WTC11 (cell line): ENCODE results near the gene TTI1.

Experiments used
- CTCF ChIP-seq: fragments of 200-600 bp; IDR thresholded peaks from 2 replicates; pipeline ENCODE4 v1.8.0; 2022; ENCODE audit warnings: antibody characterized with exemption
- GABPB1 ChIP-seq: sonication (generic); formaldehyde crosslinking; IDR thresholded peaks from 2 replicates; pipeline ENCODE4 v1.8.1; 2023; ENCODE audit warnings: mild to moderate bottlenecking, missing genetic modification reagents
- IRF1 ChIP-seq: sonication (generic); formaldehyde crosslinking; IDR thresholded peaks from 2 replicates; pipeline ENCODE4 v1.8.0; 2023; ENCODE audit warnings: missing genetic modification reagents
- MAX ChIP-seq: sonication (generic); formaldehyde crosslinking; IDR thresholded peaks from 2 replicates; pipeline ENCODE4 v1.8.0; 2022; ENCODE audit warnings: mild to moderate bottlenecking, missing genetic modification reagents
- NFYB ChIP-seq: sonication (generic); formaldehyde crosslinking; conservative IDR thresholded peaks from 2 replicates; pipeline ENCODE4 v1.8.0; 2022; ENCODE audit warnings: low read depth, missing genetic modification reagents
- NR1H2 ChIP-seq: sonication (generic); formaldehyde crosslinking; IDR thresholded peaks from 2 replicates; pipeline ENCODE4 v1.9.0; 2021; ENCODE audit warnings: mild to moderate bottlenecking, moderate library complexity, missing genetic modification reagents
- SMAD4 ChIP-seq: sonication (generic); formaldehyde crosslinking; IDR thresholded peaks from 2 replicates; pipeline ENCODE4 v1.8.0; 2022; ENCODE audit warnings: mild to moderate bottlenecking, missing genetic modification reagents
- ZNF232 ChIP-seq: sonication (generic); formaldehyde crosslinking; IDR thresholded peaks from 2 replicates; pipeline ENCODE4 v1.8.0; 2022; ENCODE audit warnings: mild to moderate bottlenecking, missing genetic modification reagents

- TF ChIP-seq CTCF, result no peak
- no peak for TF ChIP-seq IRF1
- TF ChIP-seq GABPB1 (CRISPR knock-in tag), result no peak
- no peak for TF ChIP-seq SMAD4 (CRISPR knock-in tag)
- TF ChIP-seq ZNF232, result no peak
- TF ChIP-seq MAX (CRISPR knock-in tag), result no peak
- no peak for TF ChIP-seq NR1H2 (CRISPR knock-in tag)
- TF ChIP-seq NFYB, result no peak
These were observed 41.3 kb downstream of the TTI1 start for GRCh38 chr20:37991908-37992307.
